ENCODE measurements around the gene PAXIP1. TPM values are rescaled to one million over a fixed set of nuclear protein-coding genes. Genes with fewer than 3 reads are reported as not detected.

Gene PAXIP1
- total and polyA plus RNA-seq, 10 of the 15 experiments (the other 5 are each of a cell fraction or from before 2014, with no cell fraction given) = 7.3 to 27.2 (median 18.1) TPM

DNA sequence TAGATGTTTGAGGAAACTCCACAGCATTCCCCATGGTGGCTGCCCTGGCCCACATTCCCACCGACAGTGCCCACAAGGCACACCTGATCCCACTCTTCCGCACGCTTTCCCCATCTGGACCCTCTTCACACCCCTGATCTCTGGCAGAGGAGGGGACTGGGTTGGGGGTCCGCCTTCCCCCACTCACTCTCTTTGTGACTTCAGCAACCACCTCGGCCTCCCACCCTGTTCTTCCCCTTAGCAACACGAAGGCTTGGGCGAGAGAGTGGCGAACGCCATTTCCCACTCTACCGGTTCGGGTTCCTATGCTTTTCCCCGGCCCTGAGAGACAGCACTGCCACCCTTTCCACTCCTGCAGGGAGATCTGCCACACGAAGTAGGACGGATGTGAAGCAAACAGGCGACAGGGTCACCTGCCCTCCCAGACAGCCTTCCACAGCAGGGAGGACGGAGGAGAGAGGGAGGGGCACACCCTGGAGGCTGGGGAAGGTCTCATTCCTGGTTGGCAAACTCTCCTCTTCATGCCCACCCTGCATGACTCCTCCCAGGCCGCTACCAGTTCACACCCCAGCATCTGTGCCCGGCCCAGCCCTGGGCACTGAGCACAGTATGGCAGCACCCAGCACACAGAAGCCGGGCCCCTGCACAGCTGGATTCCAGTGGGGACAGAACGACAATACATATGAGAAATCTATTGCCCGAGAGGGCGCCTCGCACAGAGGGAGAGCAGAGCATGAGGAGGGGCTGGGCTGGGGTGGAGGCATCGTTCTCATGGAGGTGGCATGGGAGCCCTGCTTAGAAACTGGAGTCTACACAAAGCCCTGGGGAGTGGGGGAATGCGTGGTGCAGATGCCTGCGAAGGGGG is 93.5 kb downstream of the PAXIP1 start:
- intact Hi-C loops (cut with micrococcal nuclease; ENCODE audit: unreplicated experiment) (loop anchor here (5.0 kb wide), 2 partner anchors 42 to 433 kb away; no protein-coding TSS in a partner anchor), in situ Hi-C loops (cut with MboI) (no loop called here)
- BruUV-seq (replicated peaks) = no TSS peak
- Histone ChIP-seq H3K79me2 (ENCODE audit: control insufficient read depth, insufficient read depth, low read length) (no peaks in the 10 kb centered on the region), H3K36me3 (ENCODE audit: control insufficient read depth in 2 of 2, insufficient read depth in 2 of 2, low read length in 1 of 2) (no peaks in the 10 kb centered on the region), H2AFZ (ENCODE audit: control insufficient read depth, low read depth, low read length) (no peak overlapping the region), H3K9me3 (replicated peaks; ENCODE audit: control insufficient read depth, insufficient read depth, low read length) (peaks cover 3% of the 10 kb centered on the region; the same call in 1 of the 3 replicates), H3K4me2 (ENCODE audit: control insufficient read depth, insufficient read depth) (no peak overlapping the region), H3K27ac (ENCODE audit: control insufficient read depth, insufficient read depth) (no peak overlapping the region), H3K27me3 (replicated peaks in 1 of 2; ENCODE audit: control insufficient read depth in 2 of 2, insufficient read depth in 2 of 2, low read length in 1 of 2) (no peaks in the 10 kb centered on the region; a peak in 1 of 4 replicates), H3K9ac (ENCODE audit: control insufficient read depth, insufficient read depth, low read length) (no peak overlapping the region), H3K4me1 (ENCODE audit: control insufficient read depth, insufficient read depth, low read length) (no peaks in the 10 kb centered on the region), H3K4me3 (no peak overlapping the region), H4K20me1 (ENCODE audit: control insufficient read depth, insufficient read depth) (no peaks in the 10 kb centered on the region)
- FAIRE-seq (no peak), ATAC-seq (no peak), DNase-seq (ENCODE audit: low read depth, low spot score) (no peak)
- ChIA-PET CTCF (no interaction called here), POLR2A (no interaction called here), RAD21 (ENCODE audit: unreplicated experiment) (no interaction called here), SMC1A (ENCODE audit: uncharacterized antibody, unreplicated experiment) (no interaction called here)
- 37% methylated on average over 24 of the region's 26 CpGs for WGBS (ENCODE audit: insufficient coverage, insufficient replicate concordance, low lambda C conversion rate, missing lambda C conversion rate)
- no peak for TF ChIP-seq SREBF1 (IDR thresholded peaks at IDR 0.05; ENCODE audit: low read length)
- no peak for TF ChIP-seq CBFB (IDR thresholded peaks at IDR 0.05; ENCODE audit: low read depth)
- TF ChIP-seq ASH2L (IDR thresholded peaks at IDR 0.05; ENCODE audit: borderline replicate concordance, low read depth) = no peak
- TF ChIP-seq PML (IDR thresholded peaks at IDR 0.05; ENCODE audit: low read length) = no peak

DNA sequence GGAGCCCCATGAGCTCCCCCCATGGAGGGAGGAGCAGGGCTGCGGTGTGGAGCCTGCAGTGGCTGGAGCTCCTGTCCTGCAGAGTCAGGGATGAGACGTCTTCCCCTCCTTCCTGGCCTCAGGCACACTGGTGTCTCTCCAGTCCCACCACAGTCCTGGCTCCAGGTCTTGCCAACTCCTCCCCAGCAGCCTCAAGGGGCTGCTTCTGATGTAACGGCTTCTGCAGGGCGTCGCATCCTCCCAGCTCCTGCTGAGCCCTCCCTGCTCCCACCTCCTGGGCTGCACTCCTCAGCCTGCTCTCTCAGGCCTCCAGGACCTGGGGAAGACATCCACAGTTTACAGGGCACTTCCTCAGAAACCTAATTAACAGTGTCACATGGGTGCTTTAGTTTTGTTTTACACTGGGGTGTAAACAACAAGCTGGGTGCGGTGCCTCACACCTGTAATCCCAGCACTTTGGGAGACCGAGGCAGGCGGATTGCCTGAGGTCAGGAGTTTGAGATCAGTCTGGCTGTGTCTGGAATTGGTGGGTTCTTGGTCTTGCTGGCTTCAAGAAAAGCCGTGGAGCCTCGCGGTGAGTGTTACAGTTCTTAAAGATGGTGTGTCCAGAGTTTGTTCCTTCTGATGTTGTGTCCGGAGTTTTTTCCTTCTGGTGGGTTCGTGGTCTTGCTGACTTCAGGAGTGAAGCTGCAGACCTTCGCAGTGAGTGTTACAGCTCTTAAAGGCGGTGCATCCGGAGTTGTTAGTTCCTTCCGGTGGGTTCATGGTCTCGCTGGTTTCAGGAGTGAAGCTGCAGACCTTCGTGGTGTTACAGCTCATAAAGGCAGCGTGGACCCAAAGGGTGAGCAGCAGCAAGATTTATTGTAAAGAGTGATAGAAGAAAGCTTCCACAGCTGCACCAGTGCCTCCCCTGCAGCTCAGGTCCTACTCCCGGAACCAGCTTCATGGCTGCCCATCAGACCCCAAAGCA is 95.0 kb downstream of the PAXIP1 start:
- BruUV-seq (replicated peaks) = no TSS peak
- Histone ChIP-seq H4K20me1 (ENCODE audit: control insufficient read depth, insufficient read depth) (no peaks in the 10 kb centered on the region), H3K27me3 (replicated peaks in 1 of 2; ENCODE audit: control insufficient read depth in 2 of 2, insufficient read depth in 2 of 2, low read length in 1 of 2) (no peaks in the 10 kb centered on the region), H3K4me1 (ENCODE audit: control insufficient read depth, insufficient read depth, low read length) (no peaks in the 10 kb centered on the region), H2AFZ (ENCODE audit: control insufficient read depth, low read depth, low read length) (no peak overlapping the region), H3K27ac (ENCODE audit: control insufficient read depth, insufficient read depth) (no peak overlapping the region), H3K9me3 (replicated peaks; ENCODE audit: control insufficient read depth, insufficient read depth, low read length) (peaks cover 3% of the 10 kb centered on the region; the same call in 1 of the 3 replicates), H3K36me3 (ENCODE audit: control insufficient read depth in 2 of 2, insufficient read depth in 2 of 2, low read length in 1 of 2) (no peaks in the 10 kb centered on the region), H3K79me2 (ENCODE audit: control insufficient read depth, insufficient read depth, low read length) (no peaks in the 10 kb centered on the region), H3K4me2 (ENCODE audit: control insufficient read depth, insufficient read depth) (no peak overlapping the region), H3K4me3 (no peak overlapping the region), H3K9ac (ENCODE audit: control insufficient read depth, insufficient read depth, low read length) (no peak overlapping the region)
- ChIA-PET CTCF (no interaction called here), SMC1A (ENCODE audit: uncharacterized antibody, unreplicated experiment) (interaction anchor here (0.6 kb wide), 1 partner anchor 1044 kb away, joined by 3 read pairs; no protein-coding TSS in a partner anchor), RAD21 (ENCODE audit: unreplicated experiment) (no interaction called here), POLR2A (interaction anchor here (0.5 kb wide), 1 partner anchor 94 kb away, joined by 11 read pairs; no protein-coding TSS in a partner anchor)
- no peak for DNase-seq (ENCODE audit: low read depth, low spot score)
- in situ Hi-C loops (cut with MboI) = no loop called here
- intact Hi-C loops (cut with micrococcal nuclease; ENCODE audit: unreplicated experiment) = no loop called here
- FAIRE-seq = no peak
- WGBS (ENCODE audit: insufficient coverage, insufficient replicate concordance, low lambda C conversion rate, missing lambda C conversion rate) = 38% methylated on average over 21 of the region's 21 CpGs
- no peak for ATAC-seq
- TF ChIP-seq SIN3A (IDR thresholded peaks at IDR 0.05; ENCODE audit: low read depth, low read length) = no peak
- TF ChIP-seq EP300 (IDR thresholded peaks at IDR 0.05; ENCODE audit: borderline replicate concordance in 1 of 2, control insufficient read depth in 1 of 2, low read depth in 2 of 2, low read length in 2 of 2) = no peak
- TF ChIP-seq, protein P1, sequence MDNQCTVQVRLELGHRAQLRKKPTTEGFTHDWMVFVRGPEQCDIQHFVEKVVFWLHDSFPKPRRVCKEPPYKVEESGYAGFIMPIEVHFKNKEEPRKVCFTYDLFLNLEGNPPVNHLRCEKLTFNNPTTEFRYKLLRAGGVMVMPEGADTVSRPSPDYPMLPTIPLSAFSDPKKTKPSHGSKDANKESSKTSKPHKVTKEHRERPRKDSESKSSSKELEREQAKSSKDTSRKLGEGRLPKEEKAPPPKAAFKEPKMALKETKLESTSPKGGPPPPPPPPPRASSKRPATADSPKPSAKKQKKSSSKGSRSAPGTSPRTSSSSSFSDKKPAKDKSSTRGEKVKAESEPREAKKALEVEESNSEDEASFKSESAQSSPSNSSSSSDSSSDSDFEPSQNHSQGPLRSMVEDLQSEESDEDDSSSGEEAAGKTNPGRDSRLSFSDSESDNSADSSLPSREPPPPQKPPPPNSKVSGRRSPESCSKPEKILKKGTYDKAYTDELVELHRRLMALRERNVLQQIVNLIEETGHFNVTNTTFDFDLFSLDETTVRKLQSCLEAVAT (IDR thresholded peaks at IDR 0.05) = no peak
- no peak for TF ChIP-seq EZH2 (IDR thresholded peaks at IDR 0.05; ENCODE audit: borderline replicate concordance, control insufficient read depth, low read depth, low read length)
- no peak for TF ChIP-seq POLR2AphosphoS2 (IDR thresholded peaks at IDR 0.05; ENCODE audit: low read depth, low read length)
- TF ChIP-seq CBX3 (IDR thresholded peaks at IDR 0.05; ENCODE audit: borderline replicate concordance, low read depth) = no peak
- no peak for TF ChIP-seq BMI1 (IDR thresholded peaks at IDR 0.05; ENCODE audit: borderline replicate concordance)
- no peak for TF ChIP-seq CREB1 (IDR thresholded peaks at IDR 0.05; ENCODE audit: low read depth)
- TF ChIP-seq SMC3 (IDR thresholded peaks at IDR 0.05; ENCODE audit: borderline replicate concordance, low read length) = no peak
- TF ChIP-seq TCF3 (IDR thresholded peaks at IDR 0.05; ENCODE audit: borderline replicate concordance, insufficient read depth, low read depth, low read length) = no peak

Data from GM12878 (cell line).